M059J (cell line): ENCODE results near the gene ASPA. TPM values are rescaled to one million over a fixed set of nuclear protein-coding genes. Genes with fewer than 3 reads are reported as not detected.
A peak's percentile ranks its signal among the peaks of the same experiment; 100 is the strongest.
"Not testable (repeated sequence)": the region's sequence is repeated elsewhere in the genome, so short reads cannot be mapped to it uniquely, and the experiment has no call there.

Experiments
- DNase-seq: peaks from one replicate; pipeline ENCODE4 v3.0.0-alpha.2; 2012; ENCODE audit warnings: low read depth
- total RNA-seq: library from RNA; depleted of rRNA; stranded (reverse); fragments of >200 nt; shearing (Covaris generic); gene quantifications from 2 replicates; pipeline ENCODE4 v1.2.3, GENCODE V29; 2014; rRNA removed

ASPA gene
- not detected in 2 replicates for total RNA-seq

DNA sequence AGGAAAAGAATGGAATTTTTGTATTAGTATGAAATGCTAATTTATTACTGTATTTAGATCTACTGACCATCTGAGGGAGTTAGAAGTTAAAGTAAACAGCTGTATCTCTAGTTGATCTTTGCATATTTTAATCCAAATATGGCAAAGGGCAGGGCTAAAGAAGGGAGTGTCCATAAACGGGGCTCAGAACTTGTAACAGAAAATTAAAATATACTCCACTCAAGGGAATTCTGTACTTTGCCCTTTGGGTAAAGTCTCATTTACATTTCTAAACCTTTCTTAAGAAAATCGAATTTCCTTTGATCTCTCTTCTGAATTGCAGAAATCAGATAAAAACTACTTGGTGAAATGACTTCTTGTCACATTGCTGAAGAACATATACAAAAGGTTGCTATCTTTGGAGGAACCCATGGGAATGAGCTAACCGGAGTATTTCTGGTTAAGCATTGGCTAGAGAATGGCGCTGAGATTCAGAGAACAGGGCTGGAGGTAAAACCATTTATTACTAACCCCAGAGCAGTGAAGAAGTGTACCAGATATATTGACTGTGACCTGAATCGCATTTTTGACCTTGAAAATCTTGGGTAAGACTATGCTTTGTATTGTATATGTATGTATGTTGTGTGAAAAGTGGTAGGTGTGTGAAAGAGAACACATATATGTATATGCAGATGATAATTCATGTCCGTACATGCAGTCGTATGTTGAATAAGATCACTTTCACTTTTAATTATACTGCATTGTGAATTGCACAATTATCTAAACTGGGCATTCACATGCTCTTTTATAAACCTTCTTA lies at the start of gene ASPA:
Gene ASPA, plus strand, starts transcription at position 186 of the 799 bp plus-strand sequence. Its CDS starts 163 bp downstream, at position 349.
- DNase-seq = peak; percentile 1

DNA sequence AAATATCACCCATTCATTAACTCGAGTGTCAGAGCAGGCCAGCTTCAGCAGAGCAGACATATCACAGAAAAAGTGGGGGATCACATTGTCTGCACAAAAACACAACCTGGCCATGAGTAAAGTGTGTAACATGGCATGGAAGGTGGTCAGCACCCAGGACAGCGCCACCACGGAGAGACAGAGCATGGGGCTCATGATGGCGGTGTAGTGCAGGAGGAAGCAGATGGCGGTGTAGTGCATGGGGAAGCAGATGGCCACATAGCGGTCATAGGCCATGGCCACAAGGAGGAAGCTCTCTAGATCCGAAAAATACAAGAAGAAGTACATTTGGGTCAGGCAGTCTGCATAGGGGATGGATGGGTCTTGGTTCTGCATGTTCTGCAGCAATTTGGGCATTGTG lies 42.6 kb upstream of the ASPA start:
- DNase-seq = not testable (repeated sequence)

- DNase-seq = no peak
These were observed 42.1 kb upstream of the ASPA start, which contains the start of gene OR1E2 for GRCh38 chr17:3433741-3434140. Gene OR1E2 (minus strand): TSS chr17:3433841. CDS start chr17:3433841, 0 bp downstream.

DNA sequence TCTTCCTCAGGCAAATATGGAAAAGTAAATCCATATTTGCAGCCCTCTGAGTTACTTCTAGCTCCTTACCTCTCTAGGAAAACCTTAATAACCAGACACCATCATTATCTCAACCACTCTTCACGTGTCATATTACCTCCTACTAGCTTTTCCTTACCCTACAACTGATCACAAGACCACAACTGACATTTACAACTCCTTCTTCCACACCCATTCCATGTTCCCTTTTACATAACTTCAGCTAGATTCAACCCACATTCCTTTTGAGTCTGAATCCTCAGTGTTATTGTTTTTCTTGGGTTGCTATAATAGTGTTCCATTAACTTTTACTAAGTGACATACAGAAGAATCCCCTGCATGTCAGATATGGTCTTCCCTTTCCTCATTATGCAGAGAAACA lies 37.4 kb upstream of the ASPA start:
- DNase-seq = no peak

DNA sequence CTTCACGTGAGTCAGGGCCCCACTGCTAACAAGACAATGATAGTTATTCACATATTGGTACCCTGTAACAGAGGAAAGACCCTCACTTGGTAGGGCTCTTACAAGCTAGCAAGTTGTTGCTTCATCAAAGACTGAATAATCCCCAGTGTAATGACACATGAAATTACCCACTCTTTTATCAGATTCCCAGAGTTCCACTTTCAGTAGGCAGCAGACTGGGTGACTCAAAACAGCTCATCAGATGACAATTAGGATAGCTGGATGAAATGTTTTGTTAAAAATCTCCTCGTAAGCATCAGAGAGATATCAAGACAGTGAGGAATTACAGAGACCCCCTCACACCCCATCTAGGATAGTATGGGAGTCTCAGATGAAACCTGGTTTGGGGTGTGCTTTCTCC lies 35.3 kb upstream of the ASPA start:
- no peak for DNase-seq

- no peak for DNase-seq
These were observed 28.2 kb upstream of the ASPA start for GRCh38 chr17:3447625-3448024.

DNA sequence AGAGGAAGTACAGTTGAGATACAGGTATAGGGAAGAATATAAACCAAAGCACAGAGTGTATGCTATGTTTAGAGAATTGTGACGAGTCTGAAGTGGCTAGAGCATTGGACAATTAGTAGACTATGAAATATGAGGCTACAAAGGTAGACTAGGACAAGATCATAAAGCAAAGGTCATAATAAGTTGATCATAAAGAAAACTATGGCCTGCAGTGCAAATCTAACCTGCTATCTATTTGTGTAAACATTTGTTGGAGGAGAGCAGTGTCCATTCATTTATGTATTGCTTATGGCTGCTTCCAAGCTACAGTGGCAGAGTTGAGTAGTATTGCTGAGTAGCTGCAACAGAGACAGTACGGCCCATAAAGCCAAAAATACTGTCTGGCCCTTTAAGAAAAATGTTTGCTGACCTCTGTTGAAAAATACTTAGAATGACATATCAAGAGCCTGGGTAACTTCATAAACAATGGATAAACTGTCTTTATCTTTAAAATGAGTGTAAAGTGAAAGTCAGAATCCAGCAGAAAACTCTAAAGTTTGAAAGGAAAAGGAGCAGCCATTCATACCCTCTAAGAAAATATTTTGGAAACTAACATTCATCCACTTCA lies 27.6 kb upstream of the ASPA start:
- no peak for DNase-seq

DNA sequence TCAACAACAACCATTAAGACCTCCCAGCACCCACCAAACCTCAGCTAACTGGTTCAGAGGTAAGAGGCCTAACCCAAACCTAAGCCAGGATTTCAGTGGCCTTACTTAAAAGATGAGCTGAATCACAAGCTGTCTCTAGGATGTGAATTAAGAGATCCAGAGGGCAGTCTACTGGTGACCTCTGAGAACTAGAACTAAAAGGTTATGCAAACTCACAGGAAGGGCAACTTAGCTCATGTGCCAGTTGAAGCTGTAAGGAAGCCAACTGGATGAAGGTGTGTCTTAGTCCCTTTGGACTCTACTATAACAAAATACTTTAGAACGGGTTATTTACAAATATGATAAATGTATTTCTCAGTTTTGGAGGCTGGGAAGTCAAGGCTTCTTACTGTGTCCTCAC lies 9.4 kb upstream of the ASPA start:
- not testable (repeated sequence) for DNase-seq

- DNase-seq = no peak
These were observed 6.3 kb upstream of the ASPA start for GRCh38 chr17:3469529-3469928.

- no peak for DNase-seq
These were observed 4.2 kb upstream of the ASPA start, which contains the start of gene SPATA22 for GRCh38 chr17:3471599-3471998. Gene SPATA22 (minus strand): TSS chr17:3471819. CDS start chr17:3469325, 2,494 bp downstream.

DNA sequence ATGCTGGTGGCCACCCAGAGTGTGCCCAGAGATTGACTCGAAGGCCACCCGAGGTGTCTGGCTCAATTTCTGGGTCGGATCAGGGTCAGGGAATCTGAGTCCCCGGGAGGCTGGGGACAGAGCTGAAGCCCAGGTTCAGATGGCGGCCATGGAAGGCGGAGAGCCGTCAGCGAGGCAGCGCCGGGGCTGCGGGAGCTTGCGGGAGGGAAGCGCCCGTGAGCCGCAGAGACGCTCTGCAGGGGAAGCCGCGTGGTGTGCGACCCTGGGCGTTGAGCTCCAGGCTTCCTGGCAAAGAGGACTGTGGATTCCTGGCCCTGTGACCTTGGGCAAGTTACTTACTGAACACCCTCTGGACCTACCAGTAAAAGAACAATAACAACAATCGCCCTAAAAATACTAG lies 3.7 kb upstream of the ASPA start:
- DNase-seq = no peak

GRCh38 chr17:3474212-3474611 lies 1.6 kb upstream of the ASPA start:
- DNase-seq = peak; percentile 3

GRCh38 chr17:3475251-3475685 lies 529 bp upstream of the ASPA start:
- no peak for DNase-seq

- DNase-seq = no peak
These were observed 4.2 kb downstream of the ASPA start for GRCh38 chr17:3479988-3480387.

GRCh38 chr17:3482852-3483251 lies 7.1 kb downstream of the ASPA start:
- DNase-seq = no peak

DNA sequence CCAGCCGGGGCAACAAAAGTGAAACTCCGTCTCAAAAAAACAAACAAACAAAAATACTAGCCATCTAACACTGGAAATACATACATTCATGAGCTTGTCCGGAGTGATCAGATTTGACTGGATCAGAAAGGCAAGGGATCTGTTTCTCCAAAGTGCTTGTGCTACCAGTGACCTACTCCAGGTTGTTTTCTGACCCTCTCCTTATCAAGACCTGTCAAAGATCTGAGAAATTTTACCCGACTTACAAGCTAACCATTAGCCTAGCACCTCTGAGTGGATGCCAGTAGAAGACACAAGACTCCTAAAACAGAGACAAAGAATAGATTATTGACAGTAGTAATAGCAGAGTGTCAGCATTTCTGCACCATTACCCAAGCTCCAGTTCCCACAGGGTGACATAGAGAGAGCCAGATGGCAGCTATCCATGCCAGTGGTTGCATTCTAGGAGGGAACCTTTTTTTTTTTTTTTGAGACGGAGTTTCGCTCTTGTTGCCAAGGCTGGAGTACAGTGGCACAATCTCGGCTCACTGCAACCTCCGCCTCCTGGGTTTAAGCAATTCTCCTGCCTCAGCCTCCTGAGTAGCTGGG lies 9.8 kb downstream of the ASPA start:
- DNase-seq = peak; percentile 5

GRCh38 chr17:3497101-3497500 lies 21.3 kb downstream of the ASPA start:
- no peak for DNase-seq

DNA sequence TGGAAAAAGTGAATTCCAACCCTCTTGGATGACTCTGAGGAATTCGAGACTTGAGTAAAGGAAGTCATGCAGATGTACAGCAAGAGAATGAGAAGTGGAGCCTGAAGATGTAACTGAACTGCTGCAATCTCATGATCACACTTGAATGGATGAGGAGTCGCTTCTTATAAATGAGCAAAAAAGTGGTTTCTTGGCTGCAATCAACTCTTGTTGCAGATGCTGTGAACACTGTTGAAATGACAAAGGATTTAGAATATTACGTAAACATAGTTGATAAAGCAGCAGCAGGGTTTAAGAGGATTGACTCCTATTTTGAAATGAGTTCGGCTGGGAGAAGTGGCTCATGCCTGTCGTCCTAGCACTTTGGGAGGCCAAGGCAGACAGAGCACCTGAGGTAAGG lies 25.5 kb downstream of the ASPA start:
- no peak for DNase-seq

DNA sequence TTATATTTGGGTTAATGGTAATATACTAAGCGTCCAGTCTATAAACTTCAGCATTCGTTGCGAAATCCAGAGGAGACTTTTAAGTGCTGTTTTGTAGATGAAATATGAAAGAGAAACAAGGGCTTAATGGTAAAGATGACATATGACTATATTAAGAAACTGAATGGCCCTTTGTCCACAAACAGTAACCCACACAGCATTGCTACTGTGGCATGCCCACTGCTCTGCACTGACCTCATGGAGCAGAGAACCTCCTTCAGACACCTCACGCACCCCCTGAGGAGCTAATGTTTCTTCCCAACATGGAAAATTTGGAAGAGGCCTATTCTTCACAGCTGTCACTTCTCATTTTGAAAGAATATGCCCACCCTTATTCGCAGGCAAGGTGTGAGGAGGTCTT lies 26.7 kb downstream of the ASPA start:
- no peak for DNase-seq

DNA sequence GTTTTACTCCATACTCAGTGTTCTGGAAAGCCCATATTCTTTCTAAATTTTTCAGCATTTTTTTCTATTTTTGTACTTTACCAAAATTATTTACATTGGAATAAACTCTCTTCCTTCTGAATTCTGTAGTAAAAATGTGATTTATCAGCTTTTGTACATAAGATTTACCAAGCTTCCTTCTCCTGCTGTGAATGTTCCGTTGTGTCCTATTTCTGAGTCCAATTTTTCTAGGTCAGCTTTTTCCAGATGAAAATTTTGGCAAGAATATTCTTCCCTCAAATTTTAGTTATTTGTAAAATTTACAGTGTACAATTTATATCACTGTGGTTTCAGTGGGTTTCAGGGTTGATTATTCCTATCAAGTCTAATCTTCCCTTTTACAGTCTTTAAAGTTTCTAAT lies 27.5 kb downstream of the ASPA start:
- no peak for DNase-seq

GRCh38 chr17:3505008-3505407 lies 29.2 kb downstream of the ASPA start:
- no peak for DNase-seq

GRCh38 chr17:3506054-3506453 lies 30.3 kb downstream of the ASPA start:
- DNase-seq = no peak

GRCh38 chr17:3507071-3507470 lies 31.3 kb downstream of the ASPA start:
- DNase-seq = no peak
